Calu3 (cell line): Measurements from ENCODE around the gene TMEM209. TPM values are rescaled to one million over a fixed set of nuclear protein-coding genes. Genes with fewer than 3 reads are reported as not detected.

Source experiments
- BruUV-seq: library from RNA; stranded (reverse); fragments of 400-500 nt; replicated peaks from 2 replicates; lab custom pipeline; 2021; lab: Mats Ljungman, UMichigan
- CTCF ChIA-PET: fragments of 300-600 bp; sonication (Branson Sonifier 250); formaldehyde crosslinking; loops from one replicate; lab custom pipeline; 2022; ENCODE audit warnings: antibody characterized with exemption; lab: Charles Lee
- DNase-seq: peaks from one replicate; pipeline ENCODE4 v3.0.0; 2022
- H3K27ac Mint-ChIP-seq: one replicate; pipeline ENCODE4 v1.8.0; 2022; ENCODE audit warnings: mixed read lengths; ENCODE audit not compliant: unreplicated experiment
- H3K27me3 Mint-ChIP-seq: one replicate; pipeline ENCODE4 v1.8.0; 2022; ENCODE audit warnings: mixed read lengths; ENCODE audit not compliant: unreplicated experiment
- H3K36me3 Mint-ChIP-seq: one replicate; pipeline ENCODE4 v1.8.0; 2022; ENCODE audit warnings: mild to moderate bottlenecking, moderate library complexity, mixed read lengths; ENCODE audit not compliant: insufficient read depth, unreplicated experiment
- H3K4me1 Mint-ChIP-seq: one replicate; pipeline ENCODE4 v1.8.0; 2022; ENCODE audit warnings: mild to moderate bottlenecking, low read depth, mixed read lengths; ENCODE audit not compliant: unreplicated experiment
- H3K4me3 Mint-ChIP-seq: one replicate; pipeline ENCODE4 v1.8.0; 2022; ENCODE audit warnings: mild to moderate bottlenecking, low read depth, moderate library complexity, mixed read lengths; ENCODE audit not compliant: unreplicated experiment
- H3K9me3 Mint-ChIP-seq: one replicate; pipeline ENCODE4 v1.8.0; 2022; ENCODE audit warnings: low read depth, mixed read lengths; ENCODE audit not compliant: unreplicated experiment
- CTCF ChIP-seq: fragments of 200-600 bp; IDR thresholded peaks from one replicate; pipeline ENCODE4 v1.8.0; 2022; ENCODE audit warnings: antibody characterized with exemption; ENCODE audit not compliant: unreplicated experiment
- intact Hi-C: fragments of 100-400 bp; cut with micrococcal nuclease; formaldehyde crosslinking; loops from one replicate; pipeline ENCODE4 v1.10.0; 2022; ENCODE audit not compliant: unreplicated experiment
- total RNA-seq: library from RNA; stranded (reverse); gene quantifications from 2 replicates; pipeline ENCODE4 v1.2.3, GENCODE V29; 2022

Gene TMEM209
- total RNA-seq, 1 experiment from 2014 or later = 26.6 TPM

GRCh38 chr7:130196476-130196875 lies 8.7 kb downstream of the TMEM209 start:
- intact Hi-C loops = no loop called here
- no TSS peak for BruUV-seq
- no peak for TF ChIP-seq CTCF
- Mint-ChIP-seq H3K4me1 (no peaks in the 10 kb centered on the region), H3K4me3 (no peak overlapping the region), H3K36me3 (peaks cover 32% of the 10 kb centered on the region), H3K27ac (no peak overlapping the region), H3K27me3 (no peaks in the 10 kb centered on the region), H3K9me3 (no peaks in the 10 kb centered on the region)
- DNase-seq = no peak
- CTCF ChIA-PET = interaction anchor here (0.5 kb wide), 1 partner anchor 141 kb away, joined by 3 read pairs; no protein-coding TSS in a partner anchor

- Mint-ChIP-seq H3K4me1 (no peaks in the 10 kb centered on the region), H3K27me3 (no peaks in the 10 kb centered on the region), H3K4me3 (no peak overlapping the region), H3K9me3 (no peaks in the 10 kb centered on the region), H3K27ac (no peak overlapping the region), H3K36me3 (peaks cover 22% of the 10 kb centered on the region)
- no peak for TF ChIP-seq CTCF
- intact Hi-C loops = no loop called here
- CTCF ChIA-PET = no interaction called here
- no TSS peak for BruUV-seq
- no peak for DNase-seq
Observed at GRCh38 chr7:130195396-130195795, 9.8 kb downstream of the TMEM209 start.

- intact Hi-C loops = no loop called here
Observed at GRCh38 chr7:130191791-130192190, 13.4 kb downstream of the TMEM209 start.

GRCh38 chr7:130189343-130189742 lies 15.9 kb downstream of the TMEM209 start:
- TF ChIP-seq CTCF = no peak
- H3K4me1 Mint-ChIP-seq = no peaks in the 10 kb centered on the region
- H3K27ac Mint-ChIP-seq = no peak overlapping the region
- no TSS peak for BruUV-seq
- no peak for DNase-seq
- no peaks in the 10 kb centered on the region for H3K9me3 Mint-ChIP-seq
- CTCF ChIA-PET = no interaction called here
- intact Hi-C loops = no loop called here
- no peak overlapping the region for H3K4me3 Mint-ChIP-seq
- H3K36me3 Mint-ChIP-seq = peaks cover 4% of the 10 kb centered on the region
- H3K27me3 Mint-ChIP-seq = no peaks in the 10 kb centered on the region

More at GRCh38 chr7:130191791-130192190, 13.4 kb downstream of the TMEM209 start:
- BruUV-seq = no TSS peak
- no peaks in the 10 kb centered on the region for H3K9me3 Mint-ChIP-seq
- CTCF ChIA-PET = no interaction called here
- H3K36me3 Mint-ChIP-seq = no peaks in the 10 kb centered on the region
- TF ChIP-seq CTCF = no peak
- no peaks in the 10 kb centered on the region for H3K4me1 Mint-ChIP-seq
- no peak for DNase-seq
- no peak overlapping the region for H3K27ac Mint-ChIP-seq
- H3K27me3 Mint-ChIP-seq = no peaks in the 10 kb centered on the region
- no peak overlapping the region for H3K4me3 Mint-ChIP-seq
